Karpas-422 (cell line): ENCODE measurements around the gene TSKU. TPM values are rescaled to one million over a fixed set of nuclear protein-coding genes. Genes with fewer than 3 reads are reported as not detected.

Experiments
- DNase-seq: peaks from one replicate; pipeline ENCODE4 v3.0.0-alpha.2; 2015
- H2AFZ ChIP-seq: fragments of 200-600 bp; sonication (generic); 2 replicates; pipeline ENCODE4 v1.6.1; 2014; ENCODE audit warnings: antibody characterized with exemption, low read length, mixed read lengths
- H3K27ac ChIP-seq: fragments of 200-600 bp; sonication (generic); 2 replicates; pipeline ENCODE4 v1.5.1; 2014; ENCODE audit warnings: mild to moderate bottlenecking, low read length, moderate library complexity
- H3K27me3 ChIP-seq: fragments of 200-600 bp; sonication (generic); 2 replicates; pipeline ENCODE4 v1.6.1; 2014; ENCODE audit warnings: low read length, mixed read lengths
- H3K36me3 ChIP-seq: fragments of 200-600 bp; sonication (generic); 2 replicates; pipeline ENCODE4 v1.6.1; 2014; ENCODE audit warnings: low read length, mixed read lengths; ENCODE audit not compliant: insufficient read depth
- H3K4me1 ChIP-seq: fragments of 200-600 bp; sonication (generic); 2 replicates; pipeline ENCODE4 v1.6.1; 2014; ENCODE audit warnings: mild to moderate bottlenecking, low read length, mixed read lengths
- H3K4me2 ChIP-seq: fragments of 200-600 bp; sonication (generic); 2 replicates; pipeline ENCODE4 v1.6.1; 2014; ENCODE audit warnings: low read length, low read depth, mild to moderate bottlenecking; ENCODE audit not compliant: poor library complexity, severe bottlenecking
- H3K4me3 ChIP-seq: fragments of 200-600 bp; sonication (generic); 2 replicates; pipeline ENCODE4 v1.5.1; 2014; ENCODE audit warnings: mild to moderate bottlenecking, antibody characterized with exemption, low read length, mixed read lengths
- H3K79me2 ChIP-seq: fragments of 200-600 bp; sonication (generic); 2 replicates; pipeline ENCODE4 v1.6.1; 2014; ENCODE audit warnings: mild to moderate bottlenecking, low read length, mixed read lengths
- H3K9ac ChIP-seq: fragments of 200-600 bp; sonication (generic); 2 replicates; pipeline ENCODE4 v1.6.0; 2014; ENCODE audit warnings: low read length
- H3K9me2 ChIP-seq: fragments of 200-600 bp; sonication (generic), shearing (Covaris generic); replicated peaks from 2 replicates; pipeline ENCODE4 v1.6.0; 2014; ENCODE audit warnings: mild to moderate bottlenecking, low read length, moderate library complexity; ENCODE audit not compliant: insufficient read depth
- H3K9me3 ChIP-seq: fragments of 300-700, 200-600 bp; sonication (generic); 2 replicates; pipeline ENCODE4 v1.6.1; 2014; ENCODE audit warnings: low read length, mixed read lengths
- H4K20me1 ChIP-seq: fragments of 200-600 bp; sonication (generic); 2 replicates; pipeline ENCODE4 v1.6.1; 2014; ENCODE audit warnings: mild to moderate bottlenecking, antibody characterized with exemption, low read length, low read depth; ENCODE audit not compliant: insufficient read depth
- total RNA-seq: library from RNA; depleted of rRNA; stranded (reverse); fragments of >200 nt; shearing (Covaris generic); gene quantifications from 2 replicates; pipeline ENCODE4 v1.2.3, GENCODE V29; 2014; ENCODE audit warnings: low replicate concordance

The TSKU gene
- total RNA-seq, 1 experiment from 2014 or later, result not detected

DNA sequence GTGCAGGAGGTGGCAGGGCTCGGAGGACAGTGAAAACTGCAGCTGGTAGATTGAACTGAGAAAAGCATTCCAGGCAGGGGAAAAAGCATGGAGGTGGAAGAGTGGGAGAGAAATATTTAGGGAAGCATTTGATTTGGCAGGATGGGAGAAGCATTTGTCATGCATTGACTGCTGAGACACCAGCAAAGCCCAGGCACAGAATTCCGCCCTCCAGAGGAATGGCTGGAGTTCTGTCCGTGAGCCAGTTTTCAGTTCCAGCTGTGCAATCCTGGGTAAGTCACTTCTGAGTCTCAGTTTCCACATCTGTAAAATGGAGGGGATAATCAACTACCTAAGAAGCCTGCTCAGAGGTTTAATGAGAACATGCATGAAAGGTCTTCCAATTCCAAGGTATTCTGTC, 4.3 kb upstream of the TSKU start:
- H3K4me3 ChIP-seq, result no peak overlapping the region
- no peak overlapping the region for H3K27ac ChIP-seq
- H3K9ac ChIP-seq, result no peak overlapping the region
- no peaks in the 10 kb centered on the region for H3K36me3 ChIP-seq
- no peak overlapping the region for H2AFZ ChIP-seq
- no peaks in the 10 kb centered on the region for H3K9me2 ChIP-seq
- H3K79me2 ChIP-seq, result no peaks in the 10 kb centered on the region
- H3K4me2 ChIP-seq, result no peak overlapping the region
- no peak for DNase-seq
- no peaks in the 10 kb centered on the region for H3K27me3 ChIP-seq
- H3K9me3 ChIP-seq, result peaks cover 13% of the 10 kb centered on the region
- H3K4me1 ChIP-seq, result no peaks in the 10 kb centered on the region
- H4K20me1 ChIP-seq, result no peaks in the 10 kb centered on the region

DNA sequence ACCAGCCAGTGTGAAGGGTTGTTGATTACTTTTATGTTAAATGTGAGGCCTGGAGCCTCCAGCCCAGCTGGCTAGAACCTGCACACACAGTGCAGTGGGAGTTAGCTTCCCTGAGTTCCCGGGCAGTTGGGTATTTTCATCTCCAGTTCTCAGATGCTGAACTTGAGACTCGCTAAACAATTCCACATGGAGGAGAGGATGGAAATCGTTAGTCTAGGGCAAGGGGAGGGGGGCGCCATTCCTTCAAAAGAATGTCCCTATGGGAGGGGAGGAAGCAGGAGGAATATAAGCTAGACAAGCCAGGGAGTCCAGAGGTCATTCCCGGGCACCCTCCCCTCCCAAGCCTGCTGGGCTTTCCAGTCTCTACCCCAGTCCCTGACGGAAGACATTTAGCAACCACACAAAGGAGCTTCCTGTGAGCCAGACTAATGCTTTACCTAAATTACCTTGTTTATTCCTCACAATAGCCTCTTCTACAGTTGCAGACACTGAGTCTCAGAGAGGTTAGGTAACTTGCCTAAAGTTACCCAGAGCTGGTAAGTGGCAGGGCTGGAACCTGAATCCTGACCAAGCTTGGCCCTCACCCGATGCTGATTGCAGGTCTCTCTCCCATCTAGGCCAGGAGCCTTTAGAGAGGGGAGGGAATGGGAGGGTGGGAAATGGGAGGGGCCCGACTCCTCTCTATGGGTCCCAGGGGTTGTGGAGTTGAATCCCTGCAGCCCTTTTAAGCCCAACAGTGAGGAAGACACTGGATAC, 1.9 kb upstream of the TSKU start:
- no peak overlapping the region for H3K4me2 ChIP-seq
- H2AFZ ChIP-seq, result no peak overlapping the region
- H3K9ac ChIP-seq, result no peak overlapping the region
- no peaks in the 10 kb centered on the region for H3K36me3 ChIP-seq
- no peaks in the 10 kb centered on the region for H3K4me1 ChIP-seq
- no peak overlapping the region for H3K27ac ChIP-seq
- no peaks in the 10 kb centered on the region for H4K20me1 ChIP-seq
- H3K9me2 ChIP-seq, result no peaks in the 10 kb centered on the region
- H3K9me3 ChIP-seq, result peaks cover 9% of the 10 kb centered on the region
- no peaks in the 10 kb centered on the region for H3K27me3 ChIP-seq
- no peaks in the 10 kb centered on the region for H3K79me2 ChIP-seq
- no peak overlapping the region for H3K4me3 ChIP-seq
- no peak for DNase-seq

DNA sequence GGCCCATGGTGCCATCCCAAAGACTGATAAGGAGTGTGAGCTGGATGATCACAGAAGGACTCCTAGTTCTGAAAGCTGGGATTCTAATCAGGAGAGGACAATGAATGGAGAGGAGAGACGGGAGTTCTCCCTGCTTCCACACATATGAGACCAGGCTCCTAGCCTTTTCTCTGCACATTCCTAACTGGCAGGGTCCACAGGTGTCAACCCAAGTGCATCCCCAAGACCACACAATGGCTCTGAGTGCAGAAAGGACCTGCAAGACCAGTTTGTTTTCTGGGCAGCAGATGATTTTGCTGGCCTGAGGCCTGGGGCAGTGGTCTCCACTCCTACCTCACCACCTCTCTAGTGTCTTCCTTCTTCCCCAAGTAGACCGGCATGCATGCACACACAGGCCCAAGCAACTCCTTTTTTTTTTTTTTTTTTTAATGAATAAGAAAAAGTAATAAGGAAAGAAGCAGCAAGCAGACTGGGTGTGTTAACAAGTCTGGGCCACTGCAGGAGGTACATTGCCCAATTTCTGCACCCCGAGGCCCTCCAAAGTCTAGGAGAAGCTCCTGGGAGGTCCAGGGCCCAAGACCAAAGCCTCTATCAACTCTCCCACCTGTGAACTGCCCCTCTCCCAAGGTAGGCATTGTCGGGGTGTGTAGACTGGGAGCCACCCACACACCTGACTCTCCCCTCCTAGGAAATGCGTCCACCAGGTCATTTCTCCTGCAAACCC, 1.2 kb upstream of the TSKU start:
- Histone ChIP-seq H4K20me1 (no peaks in the 10 kb centered on the region), H3K27ac (no peak overlapping the region), H3K9me3 (peaks cover 3% of the 10 kb centered on the region), H2AFZ (no peak overlapping the region), H3K4me1 (no peaks in the 10 kb centered on the region), H3K27me3 (no peaks in the 10 kb centered on the region), H3K9ac (no peak overlapping the region), H3K79me2 (no peaks in the 10 kb centered on the region), H3K36me3 (no peaks in the 10 kb centered on the region), H3K4me2 (no peak overlapping the region), H3K4me3 (no peak overlapping the region), H3K9me2 (no peaks in the 10 kb centered on the region)
- no peak for DNase-seq

DNA sequence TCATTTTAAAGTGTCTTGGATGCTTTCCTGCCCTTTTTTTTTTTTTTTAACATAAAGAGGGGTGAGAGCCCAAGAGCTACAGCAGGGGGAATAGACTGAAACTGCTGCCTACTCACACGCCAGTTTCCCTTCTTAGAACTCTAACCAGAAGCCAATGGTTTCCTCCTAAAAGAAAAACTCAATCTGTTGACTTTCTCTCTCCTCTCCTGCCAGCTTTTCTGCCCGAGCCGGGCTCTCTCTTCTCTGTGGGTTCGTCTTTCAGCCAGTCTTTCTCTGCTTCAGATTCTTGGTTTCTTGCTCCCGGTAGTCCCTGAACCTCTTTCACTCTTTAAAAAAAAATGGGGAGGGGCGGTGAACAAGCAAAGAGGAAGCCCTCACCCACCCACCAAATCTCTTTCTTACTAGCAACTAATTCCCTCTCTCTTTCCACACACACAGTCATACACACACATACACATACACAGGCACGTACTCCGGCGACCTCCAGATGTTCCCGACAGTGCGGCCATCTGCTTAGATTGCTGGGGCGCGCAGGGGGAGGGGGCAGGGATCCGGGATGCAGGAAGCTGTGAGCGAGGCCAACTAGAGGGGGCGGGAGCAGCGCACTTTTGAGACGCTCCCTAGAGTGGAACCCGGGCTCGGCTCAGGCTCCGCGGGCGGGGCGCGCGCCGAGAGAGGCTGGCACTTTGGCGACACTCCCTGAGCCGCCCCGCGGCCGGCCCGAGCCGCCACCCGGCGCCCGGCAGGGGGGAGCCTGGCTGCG, 444 bp upstream of the TSKU start:
- no peak overlapping the region for H3K4me2 ChIP-seq
- H3K27ac ChIP-seq, result no peak overlapping the region
- no peaks in the 10 kb centered on the region for H3K9me2 ChIP-seq
- no peaks in the 10 kb centered on the region for H4K20me1 ChIP-seq
- no peaks in the 10 kb centered on the region for H3K4me1 ChIP-seq
- no peaks in the 10 kb centered on the region for H3K27me3 ChIP-seq
- no peaks in the 10 kb centered on the region for H3K9me3 ChIP-seq
- H3K36me3 ChIP-seq, result no peaks in the 10 kb centered on the region
- H3K79me2 ChIP-seq, result no peaks in the 10 kb centered on the region
- H3K9ac ChIP-seq, result no peak overlapping the region
- no peak overlapping the region for H2AFZ ChIP-seq
- DNase-seq, result peak; percentile 65
- no peak overlapping the region for H3K4me3 ChIP-seq

DNA sequence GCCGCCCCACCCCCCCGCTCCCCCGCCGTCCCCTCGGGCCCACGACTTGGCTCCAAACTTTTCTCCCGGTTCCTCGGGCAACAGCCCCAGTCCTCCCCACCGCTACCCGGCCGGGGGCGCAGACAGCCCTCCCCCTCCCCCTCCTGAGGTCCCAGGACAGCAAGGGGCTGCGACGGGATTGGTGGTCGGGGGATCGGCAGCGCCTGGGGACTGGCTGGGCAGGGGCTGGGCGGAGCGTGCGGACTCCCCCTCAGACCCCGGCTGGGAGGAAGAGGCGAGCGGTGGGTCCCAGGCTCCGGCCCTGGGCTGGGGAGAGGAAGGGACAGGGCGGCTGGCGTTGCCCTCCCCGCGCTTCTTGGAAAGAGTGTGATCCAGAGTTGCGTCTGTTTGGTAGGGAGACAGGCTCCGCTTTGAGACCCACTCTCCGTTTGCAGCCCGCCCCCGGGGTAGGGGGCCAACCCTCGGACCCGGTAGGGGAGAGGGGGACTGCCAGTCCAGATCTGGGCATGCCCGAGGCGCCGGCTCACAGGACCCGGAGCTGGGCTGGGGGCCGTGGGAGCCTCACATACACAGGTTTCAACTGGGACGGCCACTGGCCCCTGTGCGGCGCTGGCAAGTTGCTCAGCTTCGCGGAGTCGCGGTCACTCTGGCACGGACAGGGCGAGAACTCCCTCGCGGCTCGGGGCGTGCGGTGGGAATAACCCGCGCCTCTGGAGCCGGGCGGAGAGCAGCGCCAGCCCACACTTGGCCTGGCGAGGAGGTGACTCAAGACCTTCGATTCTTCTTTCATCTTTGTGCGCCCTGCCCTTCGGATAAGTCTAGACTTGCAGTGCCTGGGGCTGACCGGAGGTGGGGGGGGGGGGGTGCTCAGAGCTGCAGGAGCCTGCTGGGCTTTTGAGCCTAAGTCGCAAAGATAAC, 999 bp downstream of the TSKU start:
- Histone ChIP-seq H3K9me3 (no peaks in the 10 kb centered on the region), H2AFZ (no peak overlapping the region), H4K20me1 (no peaks in the 10 kb centered on the region), H3K4me1 (no peaks in the 10 kb centered on the region), H3K27ac (no peak overlapping the region), H3K9ac (no peak overlapping the region), H3K79me2 (no peaks in the 10 kb centered on the region), H3K9me2 (no peaks in the 10 kb centered on the region), H3K36me3 (no peaks in the 10 kb centered on the region), H3K4me2 (no peak overlapping the region), H3K27me3 (no peaks in the 10 kb centered on the region), H3K4me3 (no peak overlapping the region)
- DNase-seq, result no peak

DNA sequence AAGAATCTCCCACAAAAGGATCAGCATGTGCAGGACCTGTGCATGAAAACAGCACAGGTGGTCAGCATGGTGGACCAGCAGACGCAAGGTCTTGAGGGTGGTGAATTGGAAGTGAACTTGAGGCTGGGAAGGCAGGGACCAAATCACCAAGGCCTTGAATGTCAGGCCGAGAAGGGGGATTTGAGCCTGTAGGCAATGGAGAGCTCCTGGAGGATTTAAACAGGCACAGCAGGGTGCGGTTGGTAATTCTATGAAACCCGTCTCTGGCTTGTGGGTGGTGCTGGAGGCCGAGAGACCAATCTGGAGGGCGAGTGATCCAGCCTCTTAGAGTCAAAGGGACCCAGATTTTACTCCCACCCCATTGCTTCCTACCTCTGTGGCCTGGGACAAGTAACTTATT, 2.4 kb downstream of the TSKU start:
- Histone ChIP-seq H3K79me2 (no peaks in the 10 kb centered on the region), H3K9ac (no peak overlapping the region), H3K36me3 (no peaks in the 10 kb centered on the region), H3K4me2 (no peak overlapping the region), H2AFZ (no peak overlapping the region), H3K4me3 (no peak overlapping the region), H4K20me1 (no peaks in the 10 kb centered on the region), H3K27ac (no peak overlapping the region), H3K9me2 (no peaks in the 10 kb centered on the region), H3K4me1 (no peaks in the 10 kb centered on the region), H3K9me3 (no peaks in the 10 kb centered on the region), H3K27me3 (no peaks in the 10 kb centered on the region)
- no peak for DNase-seq

DNA sequence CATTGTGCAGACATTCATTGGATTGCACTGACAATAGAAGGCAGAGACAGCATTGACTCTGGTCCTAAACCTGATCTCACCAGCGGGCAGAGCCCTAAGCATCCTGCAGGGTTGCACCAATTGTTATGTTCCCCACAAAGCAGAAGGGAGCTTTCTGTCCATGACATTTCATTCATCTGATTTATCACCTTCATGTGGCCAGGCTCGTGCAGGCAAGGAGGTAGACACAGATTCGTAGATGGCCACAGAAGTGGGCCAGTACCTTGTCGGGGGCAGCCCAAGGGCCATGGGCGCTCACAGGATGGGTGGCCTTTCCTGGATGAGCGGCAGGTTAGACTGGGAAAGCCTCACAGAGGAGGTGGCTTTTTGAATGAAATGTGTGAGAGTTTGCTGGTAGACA, 2.9 kb downstream of the TSKU start:
- H3K9me2 ChIP-seq, result no peaks in the 10 kb centered on the region
- H3K36me3 ChIP-seq, result no peaks in the 10 kb centered on the region
- H4K20me1 ChIP-seq, result no peaks in the 10 kb centered on the region
- H3K79me2 ChIP-seq, result no peaks in the 10 kb centered on the region
- H3K27me3 ChIP-seq, result no peaks in the 10 kb centered on the region
- no peak overlapping the region for H3K4me3 ChIP-seq
- H3K9ac ChIP-seq, result no peak overlapping the region
- DNase-seq, result no peak
- no peak overlapping the region for H3K27ac ChIP-seq
- H3K9me3 ChIP-seq, result no peaks in the 10 kb centered on the region
- H3K4me2 ChIP-seq, result no peak overlapping the region
- no peak overlapping the region for H2AFZ ChIP-seq
- peaks cover 1% of the 10 kb centered on the region for H3K4me1 ChIP-seq
